ENCODE data around the gene SH2D1B.

Gene SH2D1B

GRCh38 chr1:162380061-162380846 is 31.7 kb downstream of the SH2D1B start:
- no peak for DNase-seq

GRCh38 chr1:162376691-162377090 is 35.2 kb downstream of the SH2D1B start, which contains the start of gene SPATA46:
TSS of gene SPATA46 (minus strand) at chr1:162376854. CDS start at chr1:162376790, 64 bp downstream.
- no peak for DNase-seq

- no peak for DNase-seq
Measured at GRCh38 chr1:162375463-162375862, 36.5 kb downstream of the SH2D1B start.

- no peak for DNase-seq
Measured at GRCh38 chr1:162374406-162374805, 37.5 kb downstream of the SH2D1B start.

- no peak for DNase-seq
Measured at GRCh38 chr1:162373541-162374260, 38.2 kb downstream of the SH2D1B start.

GRCh38 chr1:162373072-162373427 is 38.9 kb downstream of the SH2D1B start:
- no peak for DNase-seq

GRCh38 chr1:162372159-162373071 is 39.5 kb downstream of the SH2D1B start:
- no peak for DNase-seq

GRCh38 chr1:162371611-162372010 is 40.3 kb downstream of the SH2D1B start:
- no peak for DNase-seq

- DNase-seq: no peak
Measured at GRCh38 chr1:162370721-162371120, 41.2 kb downstream of the SH2D1B start.

- DNase-seq: no peak
Measured at GRCh38 chr1:162370161-162370560, 41.8 kb downstream of the SH2D1B start.

GRCh38 chr1:162369571-162369970 is 42.4 kb downstream of the SH2D1B start:
- no peak for DNase-seq

GRCh38 chr1:162368451-162368850 is 43.5 kb downstream of the SH2D1B start:
- no peak for DNase-seq

GRCh38 chr1:162367772-162368171 is 44.2 kb downstream of the SH2D1B start:
- no peak for DNase-seq

- no peak for DNase-seq
Measured at GRCh38 chr1:162367073-162367472, 44.9 kb downstream of the SH2D1B start.

- no peak for DNase-seq
Measured at GRCh38 chr1:162366671-162367070, 45.3 kb downstream of the SH2D1B start.

GRCh38 chr1:162366149-162366548 is 45.8 kb downstream of the SH2D1B start:
- DNase-seq: no peak

GRCh38 chr1:162365284-162366020 is 46.5 kb downstream of the SH2D1B start:
- DNase-seq: no peak

GRCh38 chr1:162364498-162364897 is 47.4 kb downstream of the SH2D1B start:
- no peak for DNase-seq

GRCh38 chr1:162363823-162364222 is 48.1 kb downstream of the SH2D1B start:
- no peak for DNase-seq

- DNase-seq: no peak
Measured at GRCh38 chr1:162361349-162361748, 50.6 kb downstream of the SH2D1B start.

GRCh38 chr1:162360874-162361260 is 51.1 kb downstream of the SH2D1B start:
- DNase-seq: no peak

GRCh38 chr1:162360237-162360873 is 51.6 kb downstream of the SH2D1B start:
- no peak for DNase-seq
